ENCODE results near the gene CACNA1C. TPM values are rescaled to one million over a fixed set of nuclear protein-coding genes. Genes with fewer than 3 reads are reported as not detected.
"Not testable (repeated sequence)": the region's sequence is repeated elsewhere in the genome, so short reads cannot be mapped to it uniquely, and the experiment has no call there.

CACNA1C gene
- total RNA-seq, 2 donors from 2014 or later = 99.2 to 127 TPM

DNA sequence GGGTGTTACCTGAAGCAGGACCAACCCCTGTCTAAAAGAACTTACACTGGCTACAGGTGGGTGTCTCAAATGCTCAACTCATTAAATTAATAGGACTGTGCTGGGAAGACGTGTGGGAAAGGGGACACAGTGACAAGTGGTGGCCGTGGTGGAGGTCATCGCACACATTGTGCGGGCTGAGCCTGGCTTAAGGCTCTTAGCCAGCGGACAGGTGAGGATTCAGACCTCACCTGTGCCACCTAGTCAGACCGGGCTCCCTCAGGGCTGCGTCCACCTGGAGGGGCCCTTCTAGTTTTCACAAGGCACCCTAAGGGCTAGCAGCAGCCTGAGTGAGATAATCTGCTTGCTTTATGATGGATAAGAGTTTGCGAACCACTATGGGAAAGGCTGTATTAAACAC lies 616.8 kb downstream of the CACNA1C start:
- intact Hi-C loops (cut with DNase I) = no loop called here
- DNase-seq (no peak), ATAC-seq (no peak)

DNA sequence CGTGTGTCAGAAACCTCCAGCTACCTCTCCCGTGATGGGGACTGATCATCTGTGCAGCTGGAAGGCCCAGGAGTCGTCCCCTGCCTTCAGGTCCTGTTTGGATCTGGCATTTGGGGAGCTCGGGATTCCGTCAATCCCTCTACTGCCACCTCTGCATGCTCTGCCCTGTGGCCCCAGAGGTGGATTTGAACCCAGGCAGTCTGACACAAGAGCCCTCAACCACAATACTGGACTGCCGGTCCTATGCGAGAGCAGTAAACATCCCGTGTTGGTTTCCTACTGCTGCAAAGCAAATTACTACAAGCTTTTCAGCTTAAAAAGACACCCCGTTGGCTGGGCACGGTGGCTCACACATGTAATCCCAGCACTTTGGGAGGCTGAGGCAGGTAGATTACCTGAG lies 620.1 kb downstream of the CACNA1C start:
- DNase-seq = no peak
- no peak for ATAC-seq
- intact Hi-C loops (cut with DNase I) = no loop called here

DNA sequence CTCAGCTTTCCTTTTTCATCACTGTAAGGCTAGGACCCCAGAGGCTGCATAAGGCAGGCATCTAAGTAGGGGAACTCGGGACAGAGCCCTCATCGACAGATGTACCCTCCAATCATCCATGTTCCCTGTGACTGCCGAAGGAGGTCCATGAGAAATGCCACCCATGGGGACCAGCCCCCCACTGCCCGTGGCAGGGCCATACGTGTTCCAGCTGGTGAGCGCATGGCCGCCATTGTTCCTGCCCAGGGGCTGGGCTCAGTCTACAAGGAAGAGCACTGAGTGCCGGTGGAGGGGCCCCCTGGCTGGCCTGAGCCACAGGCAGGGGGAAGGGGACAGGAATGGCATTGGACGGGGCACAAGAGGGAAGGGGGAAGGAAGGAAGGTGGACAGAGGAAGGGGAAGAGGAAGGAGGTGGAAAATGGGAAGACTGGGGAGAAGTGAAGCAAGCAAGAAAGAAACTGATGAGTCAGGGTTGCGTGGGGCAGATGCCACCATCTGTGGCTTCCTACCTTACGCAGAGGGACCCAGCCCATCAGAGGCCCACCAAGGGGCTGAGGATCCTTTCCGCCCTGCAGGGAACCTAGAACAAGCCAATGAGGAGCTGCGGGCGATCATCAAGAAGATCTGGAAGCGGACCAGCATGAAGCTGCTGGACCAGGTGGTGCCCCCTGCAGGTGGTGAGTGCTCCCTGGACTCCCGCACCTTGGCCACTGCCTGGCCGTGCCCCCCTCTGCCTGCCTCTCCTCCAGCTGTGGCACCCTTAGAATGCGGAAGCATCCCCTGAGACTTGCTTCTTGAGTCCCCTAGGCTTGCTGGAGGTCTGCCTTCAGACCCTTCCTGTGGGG lies 621.4 kb downstream of the CACNA1C start:
- intact Hi-C loops (cut with DNase I) = no loop called here
- ATAC-seq (no peak), DNase-seq (no peak)

DNA sequence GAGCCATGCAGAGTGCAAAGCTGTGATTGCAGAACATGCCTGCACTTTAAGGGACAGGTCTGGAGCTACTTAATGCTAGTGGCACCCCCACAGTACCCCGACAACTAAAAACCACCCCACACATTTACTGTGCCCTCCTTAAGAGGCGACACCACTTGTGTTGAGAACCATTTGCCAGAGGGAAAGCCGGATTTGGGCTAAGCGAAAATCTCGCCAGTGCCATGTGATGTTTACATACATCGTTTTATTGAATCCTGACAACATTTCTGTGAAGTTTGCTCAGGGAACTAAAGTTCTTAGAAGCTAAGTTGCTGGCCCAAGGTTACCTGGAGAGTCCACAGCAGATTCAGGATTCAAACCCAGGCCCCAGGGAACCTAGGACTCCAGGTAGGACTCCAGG lies 623.0 kb downstream of the CACNA1C start:
- no peak for ATAC-seq
- DNase-seq = no peak
- intact Hi-C loops (cut with DNase I) = no loop called here

DNA sequence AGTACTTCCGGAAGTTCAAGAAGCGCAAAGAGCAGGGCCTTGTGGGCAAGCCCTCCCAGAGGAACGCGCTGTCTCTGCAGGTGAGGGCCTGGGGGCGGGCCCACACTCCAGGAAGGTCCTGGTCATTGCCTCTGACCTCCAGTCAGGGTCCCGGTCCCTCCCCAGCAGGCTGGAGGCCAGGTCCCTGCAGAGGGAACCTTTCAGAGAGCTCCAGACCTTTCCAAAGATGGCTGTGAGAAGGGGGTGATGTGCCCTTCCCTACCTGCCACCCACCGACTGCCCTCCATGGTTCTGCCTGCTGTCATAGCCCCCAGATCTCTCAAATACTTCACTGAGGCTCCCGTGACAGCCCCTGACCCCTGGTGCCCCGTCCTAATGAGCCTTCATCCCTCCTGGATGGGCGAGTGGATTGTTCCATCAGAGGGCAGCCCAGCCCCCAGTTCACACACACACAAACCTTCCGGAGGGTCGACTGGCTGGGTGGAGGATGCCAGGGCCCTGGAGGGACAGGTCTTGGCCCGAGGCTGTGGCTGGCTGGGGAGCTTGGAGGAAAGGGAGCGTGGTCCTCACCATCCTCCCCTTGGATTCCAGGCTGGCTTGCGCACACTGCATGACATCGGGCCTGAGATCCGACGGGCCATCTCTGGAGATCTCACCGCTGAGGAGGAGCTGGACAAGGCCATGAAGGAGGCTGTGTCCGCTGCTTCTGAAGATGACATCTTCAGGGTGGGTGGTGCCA lies 624.5 kb downstream of the CACNA1C start:
- DNase-seq = no peak
- intact Hi-C loops (cut with DNase I) = no loop called here
- no peak for ATAC-seq

DNA sequence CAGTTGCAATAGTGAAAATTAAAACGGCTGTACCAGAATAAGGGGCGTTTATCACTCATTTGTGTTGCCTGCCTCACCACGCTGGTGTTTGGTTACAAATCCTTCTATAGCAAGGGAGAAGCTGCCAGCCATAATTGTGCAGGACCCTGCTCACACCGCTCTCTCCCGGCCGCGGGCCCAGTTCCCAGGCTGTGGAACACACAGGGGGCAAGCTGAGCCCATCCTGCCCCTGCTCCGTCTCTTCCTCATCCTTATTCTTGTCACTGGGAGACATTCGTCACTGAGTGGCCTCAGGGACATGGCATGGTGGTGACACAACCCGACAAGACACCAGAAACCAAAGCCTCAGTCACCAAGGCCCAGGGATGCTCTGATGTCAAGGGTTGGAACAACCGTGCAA lies 625.6 kb downstream of the CACNA1C start:
- intact Hi-C loops (cut with DNase I) = no loop called here
- ATAC-seq = no peak
- no peak for DNase-seq

DNA sequence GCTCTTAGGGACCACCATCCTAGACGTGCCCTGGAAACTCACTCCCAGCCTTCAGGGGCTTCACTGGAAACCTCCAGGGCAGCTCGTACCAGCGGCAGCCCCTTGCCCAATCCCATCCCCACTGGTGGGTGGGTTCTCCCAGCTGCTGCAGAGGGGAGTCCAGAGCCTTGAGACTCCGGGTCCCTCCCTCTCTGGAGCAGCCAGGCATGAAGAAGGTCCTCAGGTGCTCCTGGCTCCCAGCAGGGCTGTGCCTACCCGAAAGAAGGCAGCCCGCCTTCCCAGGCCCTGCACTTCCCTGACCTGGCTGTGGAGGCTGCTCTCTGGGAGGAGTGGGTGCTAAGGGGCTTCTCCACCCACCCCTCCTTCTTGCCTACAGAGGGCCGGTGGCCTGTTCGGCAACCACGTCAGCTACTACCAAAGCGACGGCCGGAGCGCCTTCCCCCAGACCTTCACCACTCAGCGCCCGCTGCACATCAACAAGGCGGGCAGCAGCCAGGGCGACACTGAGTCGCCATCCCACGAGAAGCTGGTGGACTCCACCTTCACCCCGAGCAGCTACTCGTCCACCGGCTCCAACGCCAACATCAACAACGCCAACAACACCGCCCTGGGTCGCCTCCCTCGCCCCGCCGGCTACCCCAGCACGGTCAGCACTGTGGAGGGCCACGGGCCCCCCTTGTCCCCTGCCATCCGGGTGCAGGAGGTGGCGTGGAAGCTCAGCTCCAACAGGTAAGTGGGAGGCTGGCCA lies 626.5 kb downstream of the CACNA1C start:
- intact Hi-C loops (cut with DNase I) = no loop called here
- DNase-seq (no peak), ATAC-seq (no peak)

DNA sequence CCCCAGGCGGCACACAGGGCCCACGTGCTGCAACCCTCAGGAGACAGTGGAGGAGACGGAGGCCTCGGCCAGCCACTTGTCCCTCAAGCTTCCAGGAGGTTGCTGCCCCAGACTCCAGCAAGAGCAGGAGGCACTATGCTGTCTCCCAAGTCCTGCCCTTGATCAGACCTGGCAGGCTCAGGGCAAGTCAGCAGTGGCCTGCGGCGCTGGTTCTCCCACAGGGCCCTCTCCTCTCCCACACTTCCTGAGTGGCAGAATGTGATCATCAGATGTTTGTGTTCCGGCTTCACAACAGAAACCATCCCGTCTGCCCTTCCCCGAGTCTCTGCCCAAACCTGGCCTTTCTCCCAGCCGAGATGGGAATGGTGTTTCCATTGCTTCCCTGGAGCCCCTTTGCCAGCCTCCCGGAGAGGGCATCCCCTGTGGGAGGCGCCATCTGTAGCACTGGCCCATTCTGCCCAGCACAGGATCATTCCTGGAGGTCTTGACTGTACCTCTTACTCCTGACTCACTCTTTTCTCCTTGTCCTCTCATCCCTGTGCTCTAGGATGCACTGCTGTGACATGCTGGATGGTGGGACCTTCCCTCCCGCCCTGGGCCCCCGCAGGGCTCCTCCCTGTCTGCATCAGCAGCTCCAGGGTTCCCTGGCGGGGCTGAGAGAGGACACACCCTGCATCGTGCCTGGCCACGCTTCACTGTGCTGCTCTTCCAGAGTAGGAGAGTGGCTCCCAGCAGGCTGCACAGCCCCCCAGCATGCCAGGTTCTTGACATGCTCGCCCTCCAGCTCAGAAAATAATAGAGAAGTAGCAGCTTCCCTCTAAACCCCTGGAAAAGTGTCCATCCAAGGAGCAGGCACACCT lies 627.3 kb downstream of the CACNA1C start:
- no peak for ATAC-seq
- intact Hi-C loops (cut with DNase I) = no loop called here
- no peak for DNase-seq

DNA sequence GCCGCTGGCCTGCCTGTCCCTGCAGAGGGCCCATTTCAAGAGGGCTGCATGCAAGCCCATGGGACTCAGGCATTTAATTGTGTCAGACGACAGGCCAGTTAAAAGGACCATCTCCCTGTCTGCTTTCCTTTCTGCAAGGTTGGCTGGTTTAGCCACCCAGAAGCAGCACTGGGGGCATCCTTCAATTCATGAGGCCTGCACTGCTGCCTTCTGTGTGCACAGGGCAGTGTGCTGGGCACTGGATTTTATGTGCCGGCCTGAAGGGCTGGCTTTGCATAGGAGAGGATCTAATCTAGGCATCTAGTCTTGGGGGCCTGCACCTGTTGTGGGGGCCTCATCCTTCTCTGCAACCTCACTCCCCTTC lies 627.9 kb downstream of the CACNA1C start:
- DNase-seq = no peak
- ATAC-seq = no peak
- intact Hi-C loops (cut with DNase I) = no loop called here

DNA sequence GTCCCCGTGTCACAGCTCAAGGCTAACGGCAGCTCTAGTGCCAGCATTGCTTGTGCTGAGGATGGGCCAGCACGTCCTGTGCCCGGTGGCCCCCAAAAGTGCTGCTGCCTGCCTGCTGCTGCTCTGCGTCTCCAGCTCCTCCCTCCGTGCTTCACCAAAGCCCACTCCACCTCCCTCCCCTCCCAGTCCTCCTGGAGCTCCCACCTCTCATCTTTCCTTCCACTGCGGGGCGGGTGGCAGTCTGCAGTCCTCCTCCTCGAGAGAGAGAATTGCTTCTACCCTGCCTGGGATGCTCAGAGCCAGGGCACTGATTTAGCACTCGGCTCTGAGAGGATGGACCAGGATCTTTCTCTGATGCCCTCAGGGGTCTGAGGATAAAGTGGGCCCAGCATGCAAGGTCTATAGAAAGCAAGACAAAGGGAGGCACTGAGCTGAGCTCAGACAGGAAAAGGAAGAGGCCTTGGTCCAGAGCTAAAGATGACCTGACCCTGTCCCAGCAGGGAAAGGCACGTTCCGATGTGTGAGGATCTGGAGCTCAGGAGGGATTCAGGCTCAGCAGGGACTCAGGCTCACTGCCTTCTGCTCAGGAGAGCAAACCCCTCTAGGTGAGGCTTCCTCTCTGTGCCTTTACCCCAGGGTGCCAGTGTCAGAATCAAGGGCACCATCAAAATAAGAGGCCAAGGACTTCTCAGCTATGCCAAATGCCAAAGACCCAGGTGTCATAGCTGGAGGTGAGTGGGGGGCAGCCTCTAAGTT lies 628.8 kb downstream of the CACNA1C start:
- DNase-seq (no peak), ATAC-seq (no peak)
- intact Hi-C loops (cut with DNase I) = no loop called here

DNA sequence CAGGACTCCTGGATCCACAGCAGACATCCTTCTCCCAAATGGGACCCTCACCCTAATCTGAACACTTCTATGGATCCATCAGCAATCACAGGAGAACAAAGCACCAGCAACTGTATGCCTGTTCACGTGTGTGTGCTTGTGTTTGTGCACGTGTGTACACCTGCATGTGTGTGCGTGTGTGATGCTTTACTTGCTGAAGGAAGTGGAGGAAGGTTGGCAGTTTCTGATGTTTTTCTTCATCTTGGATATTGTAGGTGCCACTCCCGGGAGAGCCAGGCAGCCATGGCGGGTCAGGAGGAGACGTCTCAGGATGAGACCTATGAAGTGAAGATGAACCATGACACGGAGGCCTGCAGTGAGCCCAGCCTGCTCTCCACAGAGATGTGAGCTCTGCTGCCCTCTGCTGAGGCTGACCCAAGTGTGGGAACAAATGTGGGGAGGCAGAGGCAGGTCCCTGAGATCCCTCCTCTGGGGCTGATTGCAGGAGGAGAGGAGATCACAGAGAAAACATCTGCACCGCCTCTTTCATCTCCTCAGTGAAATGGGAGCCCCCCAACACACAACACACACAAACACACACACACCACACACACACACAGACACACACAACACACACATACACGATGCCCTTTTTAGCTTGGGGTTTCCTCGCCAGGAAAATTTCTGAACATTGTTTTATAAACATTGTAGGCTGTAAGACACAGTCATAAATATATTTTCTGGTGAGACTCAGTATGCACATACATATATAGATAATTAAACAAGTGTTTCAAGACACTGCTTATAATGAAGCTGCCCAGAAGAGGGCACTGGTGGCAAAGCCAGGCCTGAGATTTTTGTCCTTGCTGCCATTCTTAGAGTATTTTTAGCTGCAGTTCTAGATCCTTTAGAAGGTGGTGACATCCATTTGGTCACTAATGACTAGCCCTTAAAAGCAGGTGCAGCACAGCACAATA lies 629.8 kb downstream of the CACNA1C start:
- ATAC-seq = peak; percentile 12 to 13
- no peak for DNase-seq
- intact Hi-C loops (cut with DNase I) = no loop called here

DNA sequence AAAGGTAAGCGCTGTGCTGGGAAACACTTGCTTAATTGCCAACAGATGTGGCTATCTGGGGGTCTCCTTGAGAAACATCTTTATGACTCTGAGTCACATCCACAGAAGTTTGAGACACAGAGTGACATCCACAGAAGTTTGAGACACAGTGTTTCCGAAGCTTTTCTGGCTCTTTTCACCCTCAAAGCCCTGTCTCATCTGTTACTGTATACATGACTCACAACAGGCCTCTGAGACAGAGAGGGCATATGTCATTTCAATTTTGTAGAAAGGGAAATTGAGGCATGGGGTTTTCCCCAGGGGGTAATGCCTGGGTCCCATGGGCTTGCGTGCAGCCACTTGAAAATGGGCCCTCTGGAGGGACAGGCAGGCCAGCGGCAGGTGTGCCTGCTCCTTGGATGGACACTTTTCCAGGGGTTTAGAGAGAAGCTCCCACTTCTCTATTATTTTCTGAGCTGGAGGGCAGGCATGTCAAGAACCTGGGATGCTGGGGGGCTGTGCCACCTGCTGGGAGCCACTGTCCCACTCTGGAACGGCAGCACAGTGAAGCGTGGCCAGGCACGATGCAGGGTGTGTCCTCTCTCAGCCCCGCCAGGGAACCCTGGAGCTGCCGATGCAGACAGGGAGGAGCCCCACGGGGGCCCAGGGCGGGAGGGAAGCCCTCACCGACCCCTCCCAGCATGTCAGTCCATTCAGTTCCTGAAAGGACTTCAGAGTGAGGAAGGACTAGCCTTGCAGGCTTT lies 630.7 kb downstream of the CACNA1C start:
- intact Hi-C loops (cut with DNase I) = no loop called here
- ATAC-seq = no peak

DNA sequence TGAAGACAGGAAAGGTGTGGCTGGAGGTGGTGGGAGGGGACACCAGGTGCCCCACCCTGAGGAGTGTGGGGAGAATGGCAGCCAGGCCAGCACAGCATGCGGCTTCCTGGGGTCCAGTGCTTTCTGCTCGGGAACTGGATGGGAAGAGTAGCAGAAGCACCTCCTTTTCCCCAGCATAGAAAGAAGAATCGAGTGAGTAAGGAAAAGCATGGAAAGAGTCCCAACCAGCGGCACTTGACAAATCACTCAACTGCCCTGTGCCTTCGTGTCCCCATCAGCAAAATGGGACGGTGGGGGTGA lies 631.2 kb downstream of the CACNA1C start:
- intact Hi-C loops (cut with DNase I); DNase-seq: not testable (repeated sequence)

More for the DNA sequence above, 630.7 kb downstream of the CACNA1C start:
- no peak for DNase-seq

DNA sequence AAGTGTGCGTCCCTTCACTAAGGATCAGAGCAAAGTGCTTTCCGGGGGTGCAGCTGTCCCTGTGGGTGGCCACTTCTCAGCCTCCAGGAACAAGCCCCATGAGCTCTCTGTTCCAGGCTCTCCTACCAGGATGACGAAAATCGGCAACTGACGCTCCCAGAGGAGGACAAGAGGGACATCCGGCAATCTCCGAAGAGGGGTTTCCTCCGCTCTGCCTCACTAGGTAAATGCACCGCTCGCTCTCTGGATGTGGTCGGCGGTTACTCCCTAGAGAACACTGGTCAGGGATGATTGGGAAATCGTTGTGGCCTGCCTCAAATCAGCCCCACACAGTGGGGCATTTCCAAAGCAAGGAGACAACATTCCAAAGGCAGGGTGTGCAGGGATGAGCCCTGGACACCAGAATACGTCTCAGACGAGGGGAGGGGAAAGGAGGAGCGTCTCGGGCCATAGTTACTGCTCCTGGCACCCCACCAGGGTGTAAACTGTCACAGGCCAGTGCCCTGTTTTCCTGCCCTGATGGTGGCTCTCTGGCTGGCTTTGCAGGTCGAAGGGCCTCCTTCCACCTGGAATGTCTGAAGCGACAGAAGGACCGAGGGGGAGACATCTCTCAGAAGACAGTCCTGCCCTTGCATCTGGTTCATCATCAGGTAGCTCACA lies 633.0 kb downstream of the CACNA1C start:
- DNase-seq; intact Hi-C loops (cut with DNase I); ATAC-seq: not testable (repeated sequence)

More for the DNA sequence above, 631.2 kb downstream of the CACNA1C start:
- not testable (repeated sequence) for ATAC-seq

DNA sequence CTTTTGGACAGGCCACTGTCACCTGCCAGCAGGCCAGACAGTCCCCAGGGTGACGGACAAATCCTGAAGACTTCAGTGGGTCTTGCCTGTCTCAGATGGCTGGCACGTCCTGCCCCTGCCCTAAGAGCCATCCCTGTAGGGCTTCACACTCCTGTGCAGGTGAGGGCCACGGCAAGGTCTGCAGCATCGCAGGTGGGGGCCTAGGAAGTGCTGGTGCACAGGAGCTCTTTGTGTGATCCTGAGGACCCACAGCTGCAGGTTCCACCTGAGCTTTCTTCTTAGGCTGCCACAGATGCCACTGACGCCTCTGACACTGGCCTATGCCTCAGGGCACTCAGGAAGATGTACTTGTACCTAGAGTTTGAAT lies 633.5 kb downstream of the CACNA1C start:
- no peak for ATAC-seq
- no peak for DNase-seq
- intact Hi-C loops (cut with DNase I) = no loop called here

DNA sequence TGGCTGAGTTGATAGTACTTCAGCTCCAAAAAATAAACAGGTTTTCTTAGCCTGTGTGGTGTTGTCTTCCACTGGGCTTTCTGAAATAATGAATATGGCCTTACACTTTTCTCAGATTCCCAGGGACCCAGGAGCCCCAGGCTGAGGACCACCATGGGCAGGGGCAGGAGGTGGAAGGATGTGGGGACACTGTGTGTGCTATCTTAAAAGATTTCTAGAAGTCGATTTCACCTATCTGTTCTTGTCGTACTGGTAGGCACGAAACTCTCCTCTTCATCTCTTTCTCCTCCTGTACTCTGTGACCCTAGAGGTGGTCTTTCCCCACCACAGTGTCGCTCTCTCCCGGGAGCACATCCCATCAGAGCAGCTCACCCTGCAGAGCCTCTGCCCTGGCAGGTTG lies 634.3 kb downstream of the CACNA1C start:
- ATAC-seq = no peak
- intact Hi-C loops (cut with DNase I) = no loop called here
- no peak for DNase-seq

Measured in left cardiac atrium (tissue), 4 donors.